Trophoblast cell (in vitro differentiated cells and primary cell): ENCODE results near the gene ASPG.

Experiments used
- DNase-seq, 2 donors: peaks; one replicate each; pipeline ENCODE4 v3.0.0-alpha.2; 2016
- H2AFZ ChIP-seq: 2 replicates; pipeline ENCODE4 v1.6.1; 2013; ENCODE audit warnings: low read length, moderate library complexity, mild to moderate bottlenecking; ENCODE audit not compliant: insufficient read depth, poor library complexity
- H2AK5ac ChIP-seq: 2 replicates; pipeline ENCODE4 v1.6.1; 2013; ENCODE audit warnings: mild to moderate bottlenecking, low read length
- H2BK120ac ChIP-seq: 2 replicates; pipeline ENCODE4 v1.6.1; 2013; ENCODE audit warnings: low read length, mild to moderate bottlenecking, moderate library complexity; ENCODE audit not compliant: insufficient read depth, poor library complexity
- H2BK12ac ChIP-seq: 2 replicates; pipeline ENCODE4 v1.6.1; 2013; ENCODE audit warnings: mild to moderate bottlenecking, low read length, moderate library complexity
- H2BK5ac ChIP-seq: 2 replicates; pipeline ENCODE4 v1.6.1; 2013; ENCODE audit warnings: low read length, low read depth, moderate library complexity, mild to moderate bottlenecking; ENCODE audit not compliant: poor library complexity
- H3K14ac ChIP-seq: 2 replicates; pipeline ENCODE4 v1.6.1; 2013; ENCODE audit warnings: mild to moderate bottlenecking, low read length
- H3K18ac ChIP-seq: 2 replicates; pipeline ENCODE4 v1.6.1; 2013; ENCODE audit warnings: mild to moderate bottlenecking, low read length
- H3K23ac ChIP-seq: 2 replicates; pipeline ENCODE4 v1.6.1; 2013; ENCODE audit warnings: low read length
- H3K27ac ChIP-seq: 2 replicates; pipeline ENCODE4 v1.5.1; 2013; ENCODE audit warnings: low read depth, mild to moderate bottlenecking, inconsistent platforms, low read length, moderate library complexity
- H3K27me3 ChIP-seq: 2 replicates; pipeline ENCODE4 v1.6.1; 2013; ENCODE audit warnings: inconsistent platforms, mild to moderate bottlenecking, low read length, moderate library complexity; ENCODE audit not compliant: insufficient read depth
- H3K36me3 ChIP-seq, 2 experiments: 1 replicate in 1 of 2; 2 replicates in 1 of 2; pipeline ENCODE4 v1.6.1; 2013; ENCODE audit warnings: low read length in 2 of 2, mild to moderate bottlenecking in 2 of 2, moderate library complexity in 1 of 2; ENCODE audit not compliant: insufficient read depth in 2 of 2, control insufficient read depth in 1 of 2
- H3K4ac ChIP-seq: 2 replicates; pipeline ENCODE4 v1.6.1; 2013; ENCODE audit warnings: low read depth, mild to moderate bottlenecking, low read length, moderate library complexity
- H3K4me1 ChIP-seq, 2 experiments: 1 replicate in 1 of 2; 2 replicates in 1 of 2; pipeline ENCODE4 v1.6.1; 2013; ENCODE audit warnings: low read length in 2 of 2, mild to moderate bottlenecking in 2 of 2, moderate library complexity in 1 of 2; ENCODE audit not compliant: insufficient read depth in 2 of 2, control insufficient read depth in 1 of 2
- H3K4me2 ChIP-seq: 2 replicates; pipeline ENCODE4 v1.6.1; 2013; ENCODE audit warnings: inconsistent platforms, mild to moderate bottlenecking, low read length, moderate library complexity
- H3K4me3 ChIP-seq: 2 replicates; pipeline ENCODE4 v1.5.1; 2013; ENCODE audit warnings: mild to moderate bottlenecking, low read depth, low read length, inconsistent platforms
- H3K79me1 ChIP-seq: one replicate; pipeline ENCODE4 v1.6.1; 2013; ENCODE audit warnings: low read length
- H3K79me2 ChIP-seq: 2 replicates; pipeline ENCODE4 v1.6.1; 2013; ENCODE audit warnings: low read length, mild to moderate bottlenecking; ENCODE audit not compliant: control insufficient read depth, insufficient read depth, poor library complexity
- H3K9ac ChIP-seq: 2 replicates; pipeline ENCODE4 v1.6.1; 2013; ENCODE audit warnings: mild to moderate bottlenecking, low read length
- H3K9me3 ChIP-seq: 2 replicates; pipeline ENCODE4 v1.6.1; 2013; ENCODE audit warnings: low read depth, mild to moderate bottlenecking, control low read depth, inconsistent platforms, low read length; ENCODE audit not compliant: insufficient read depth
- H4K12ac ChIP-seq: 2 replicates; pipeline ENCODE4 v1.6.1; 2013; ENCODE audit warnings: low read depth, mild to moderate bottlenecking, low read length, moderate library complexity
- H4K8ac ChIP-seq: 2 replicates; pipeline ENCODE4 v1.6.1; 2013; ENCODE audit warnings: low read depth, mild to moderate bottlenecking, low read length, moderate library complexity
- H4K91ac ChIP-seq: one replicate; pipeline ENCODE4 v1.6.1; 2013; ENCODE audit warnings: low read depth, mild to moderate bottlenecking, low read length, moderate library complexity
- WGBS: extraction: QIAGEN DNeasy Blood & Tissue Kit; methylation state at CpG from one replicate; pipeline ENCODE4 v1.1.7; 2013; ENCODE audit warnings: missing lambda C conversion rate; ENCODE audit not compliant: insufficient read length, insufficient coverage; ENCODE audit errors: extremely low coverage; 5-methylcytosine and 5-hydroxymethylcytosine counted together

Gene ASPG

DNA sequence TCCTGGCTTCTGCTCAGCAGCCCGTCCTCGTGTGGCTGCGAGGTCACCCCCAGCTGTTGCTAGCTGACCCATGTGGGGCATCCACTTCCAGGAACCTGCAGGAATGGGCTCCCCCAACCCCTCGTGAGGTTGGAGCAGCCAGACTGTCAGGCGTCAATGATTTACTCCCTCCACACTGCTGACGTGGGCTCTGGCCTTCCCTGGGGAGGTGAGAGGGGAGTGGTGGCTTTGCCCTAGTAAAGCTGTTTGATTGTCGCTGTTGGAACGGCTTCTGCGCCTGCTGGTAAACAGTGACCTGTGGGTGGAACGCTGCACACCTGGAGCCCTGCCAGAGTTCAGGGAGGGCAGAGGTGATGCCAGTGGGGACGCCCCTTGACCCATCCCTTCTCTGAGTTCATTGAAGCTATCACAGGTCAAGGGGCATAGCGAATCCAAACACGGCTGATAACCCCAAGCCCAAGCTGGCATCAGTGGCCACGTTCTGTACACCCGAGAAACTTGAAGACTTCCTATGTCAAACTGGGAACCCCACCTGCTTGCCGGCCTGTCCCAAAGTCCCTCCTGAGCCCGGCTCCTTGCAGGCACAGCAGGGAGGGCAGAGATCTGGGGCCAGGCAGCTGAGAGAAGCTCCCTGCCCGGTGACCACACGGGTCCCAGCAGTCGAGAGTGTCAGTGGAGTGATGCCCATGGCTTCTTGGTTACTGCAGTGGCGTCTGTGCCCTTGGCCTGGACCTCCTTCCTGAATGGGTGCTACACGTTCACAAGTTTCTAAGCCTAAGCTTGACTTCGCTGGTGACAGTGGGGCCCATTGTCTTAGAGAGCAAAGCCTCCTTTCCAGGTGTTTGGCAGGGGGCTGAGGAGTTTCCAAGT lies 2.7 kb downstream of the ASPG start:
- Histone ChIP-seq H4K8ac (no peak overlapping the region), H3K23ac (no peak overlapping the region), H3K36me3 (no peaks in the 10 kb centered on the region), H4K12ac (no peak overlapping the region), H2BK5ac (no peak overlapping the region), H3K27me3 (no peaks in the 10 kb centered on the region), H3K4me2 (no peak overlapping the region), H3K9me3 (no peaks in the 10 kb centered on the region), H3K79me2 (no peaks in the 10 kb centered on the region), H3K14ac (no peak overlapping the region), H2AK5ac (no peak overlapping the region), H3K79me1 (no peaks in the 10 kb centered on the region), H3K4me3 (no peak overlapping the region), H2BK12ac (no peak overlapping the region), H2BK120ac (no peak overlapping the region), H3K18ac (no peak overlapping the region), H3K9ac (no peak overlapping the region), H3K4me1 (no peaks in the 10 kb centered on the region), H3K27ac (no peak overlapping the region), H3K4ac (no peak overlapping the region), H2AFZ (no peak overlapping the region), H4K91ac (no peak overlapping the region)
- no peak for DNase-seq
- WGBS, result no CpG with 5 or more reads among the region's 23 CpGs

- Histone ChIP-seq H3K18ac (no peak overlapping the region), H3K4me2 (no peak overlapping the region), H4K91ac (no peak overlapping the region), H3K4ac (no peak overlapping the region), H3K27me3 (no peaks in the 10 kb centered on the region), H2AK5ac (no peak overlapping the region), H2AFZ (no peak overlapping the region), H4K8ac (no peak overlapping the region), H3K9me3 (peaks cover 2% of the 10 kb centered on the region), H3K4me3 (no peak overlapping the region), H3K27ac (no peak overlapping the region), H3K79me2 (no peaks in the 10 kb centered on the region), H3K4me1 (no peaks in the 10 kb centered on the region), H4K12ac (no peak overlapping the region), H2BK5ac (no peak overlapping the region), H2BK120ac (no peak overlapping the region), H3K36me3 (no peaks in the 10 kb centered on the region), H3K9ac (no peak overlapping the region), H3K23ac (no peak overlapping the region), H3K79me1 (no peaks in the 10 kb centered on the region), H2BK12ac (no peak overlapping the region), H3K14ac (no peak overlapping the region)
- no CpG with 5 or more reads among the region's 20 CpGs for WGBS
- no peak for DNase-seq
These were observed 4.7 kb downstream of the ASPG start for GRCh38 chr14:104090071-104090748.

DNA sequence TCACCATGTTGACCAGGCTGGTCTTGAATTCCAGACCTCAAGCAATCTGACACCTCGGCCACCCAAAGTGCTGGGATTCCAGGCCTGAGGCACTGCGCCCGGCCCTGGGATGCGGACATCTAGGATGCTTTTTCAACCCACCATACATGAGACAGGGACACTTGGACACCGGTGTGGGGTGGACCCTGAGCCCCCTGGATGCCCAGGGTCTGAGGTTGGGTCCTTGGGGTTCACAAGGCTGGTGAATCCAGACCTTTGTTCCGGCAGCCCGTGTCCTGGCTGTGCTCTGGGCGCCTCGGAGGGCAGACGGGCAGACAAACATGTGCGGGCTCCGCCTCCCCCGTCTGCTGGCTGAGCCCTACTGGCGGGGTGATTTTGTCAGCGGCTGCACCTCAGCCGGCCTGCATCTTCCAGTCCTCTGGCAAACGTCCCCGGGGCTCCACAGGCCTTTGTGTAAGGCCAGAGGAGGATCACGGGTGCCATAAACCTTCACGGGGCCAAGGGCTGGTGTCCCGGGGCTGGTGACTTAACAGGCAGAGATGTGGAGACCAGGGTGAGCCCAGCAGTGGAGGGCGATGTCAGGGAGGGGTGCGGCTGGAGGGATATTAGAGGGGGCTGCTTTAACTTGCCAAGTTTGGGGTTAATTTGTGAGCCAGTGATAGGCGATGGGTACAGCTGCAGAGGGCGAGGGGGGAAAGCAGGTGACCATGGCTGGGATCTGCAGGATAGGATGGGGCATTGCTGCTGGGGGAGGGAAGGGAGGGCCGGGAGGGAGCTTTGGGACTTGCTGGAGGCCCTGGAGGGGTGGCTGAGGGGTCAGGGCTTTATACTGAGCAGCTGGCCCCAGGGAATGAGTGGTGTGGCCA lies 5.8 kb downstream of the ASPG start:
- H3K4ac ChIP-seq, result no peak overlapping the region
- H3K14ac ChIP-seq, result no peak overlapping the region
- no peak overlapping the region for H4K8ac ChIP-seq
- no peak overlapping the region for H3K18ac ChIP-seq
- H3K27me3 ChIP-seq, result no peaks in the 10 kb centered on the region
- H3K4me2 ChIP-seq, result no peak overlapping the region
- no peak overlapping the region for H4K12ac ChIP-seq
- no CpG with 5 or more reads among the region's 26 CpGs for WGBS
- no peak overlapping the region for H2BK5ac ChIP-seq
- H3K4me3 ChIP-seq, result no peak overlapping the region
- no peak overlapping the region for H2AFZ ChIP-seq
- DNase-seq, result no peak
- no peak overlapping the region for H3K23ac ChIP-seq
- no peak overlapping the region for H3K27ac ChIP-seq
- H2BK12ac ChIP-seq, result no peak overlapping the region
- H3K9ac ChIP-seq, result no peak overlapping the region
- H3K4me1 ChIP-seq, result no peaks in the 10 kb centered on the region
- no peaks in the 10 kb centered on the region for H3K36me3 ChIP-seq
- no peak overlapping the region for H4K91ac ChIP-seq
- H3K79me2 ChIP-seq, result no peaks in the 10 kb centered on the region
- peaks cover 2% of the 10 kb centered on the region for H3K9me3 ChIP-seq
- H2BK120ac ChIP-seq, result no peak overlapping the region
- no peak overlapping the region for H2AK5ac ChIP-seq
- no peaks in the 10 kb centered on the region for H3K79me1 ChIP-seq

GRCh38 chr14:104091927-104092771 lies 6.6 kb downstream of the ASPG start:
- WGBS, result no CpG with 5 or more reads among the region's 23 CpGs
- no peaks in the 10 kb centered on the region for H3K36me3 ChIP-seq
- no peak overlapping the region for H4K8ac ChIP-seq
- H2BK120ac ChIP-seq, result no peak overlapping the region
- H2AK5ac ChIP-seq, result no peak overlapping the region
- DNase-seq, result no peak
- H3K14ac ChIP-seq, result no peak overlapping the region
- H3K4me1 ChIP-seq, result no peaks in the 10 kb centered on the region
- H3K79me1 ChIP-seq, result no peaks in the 10 kb centered on the region
- no peak overlapping the region for H3K18ac ChIP-seq
- H2AFZ ChIP-seq, result no peak overlapping the region
- H3K4ac ChIP-seq, result no peak overlapping the region
- H2BK12ac ChIP-seq, result no peak overlapping the region
- H3K79me2 ChIP-seq, result no peaks in the 10 kb centered on the region
- H3K27me3 ChIP-seq, result no peaks in the 10 kb centered on the region
- peaks cover 2% of the 10 kb centered on the region for H3K9me3 ChIP-seq
- no peak overlapping the region for H2BK5ac ChIP-seq
- H3K4me2 ChIP-seq, result no peak overlapping the region
- no peak overlapping the region for H3K23ac ChIP-seq
- H3K27ac ChIP-seq, result no peak overlapping the region
- H4K91ac ChIP-seq, result no peak overlapping the region
- no peak overlapping the region for H3K4me3 ChIP-seq
- no peak overlapping the region for H4K12ac ChIP-seq
- no peak overlapping the region for H3K9ac ChIP-seq
